ENCODE data around the gene AKT3.

- no peak for TF ChIP-seq EZH2phosphoT487 (IDR thresholded peaks at IDR 0.05; ENCODE audit: low read depth, severe bottlenecking, unreplicated experiment)
- TF ChIP-seq EZH2 (IDR thresholded peaks at IDR 0.05; ENCODE audit: borderline replicate concordance), result no peak
- TF ChIP-seq CTCF (IDR thresholded peaks at IDR 0.05; ENCODE audit: poor library complexity), result no peak
Measured at GRCh38 chr1:243470502-243470901, 379.5 kb downstream of the AKT3 start.
